NCI-H1105 treated with DMSO at 0.1 percent for 48 hours (cell line): ENCODE measurements around the gene TOP2B.
A peak's percentile ranks its signal among the peaks of the same experiment; 100 is the strongest.

Source experiments
- DNase-seq: peaks from one replicate; lab custom pipeline; 2025; lab: John Stamatoyannopoulos, UW

TOP2B gene, protein sequence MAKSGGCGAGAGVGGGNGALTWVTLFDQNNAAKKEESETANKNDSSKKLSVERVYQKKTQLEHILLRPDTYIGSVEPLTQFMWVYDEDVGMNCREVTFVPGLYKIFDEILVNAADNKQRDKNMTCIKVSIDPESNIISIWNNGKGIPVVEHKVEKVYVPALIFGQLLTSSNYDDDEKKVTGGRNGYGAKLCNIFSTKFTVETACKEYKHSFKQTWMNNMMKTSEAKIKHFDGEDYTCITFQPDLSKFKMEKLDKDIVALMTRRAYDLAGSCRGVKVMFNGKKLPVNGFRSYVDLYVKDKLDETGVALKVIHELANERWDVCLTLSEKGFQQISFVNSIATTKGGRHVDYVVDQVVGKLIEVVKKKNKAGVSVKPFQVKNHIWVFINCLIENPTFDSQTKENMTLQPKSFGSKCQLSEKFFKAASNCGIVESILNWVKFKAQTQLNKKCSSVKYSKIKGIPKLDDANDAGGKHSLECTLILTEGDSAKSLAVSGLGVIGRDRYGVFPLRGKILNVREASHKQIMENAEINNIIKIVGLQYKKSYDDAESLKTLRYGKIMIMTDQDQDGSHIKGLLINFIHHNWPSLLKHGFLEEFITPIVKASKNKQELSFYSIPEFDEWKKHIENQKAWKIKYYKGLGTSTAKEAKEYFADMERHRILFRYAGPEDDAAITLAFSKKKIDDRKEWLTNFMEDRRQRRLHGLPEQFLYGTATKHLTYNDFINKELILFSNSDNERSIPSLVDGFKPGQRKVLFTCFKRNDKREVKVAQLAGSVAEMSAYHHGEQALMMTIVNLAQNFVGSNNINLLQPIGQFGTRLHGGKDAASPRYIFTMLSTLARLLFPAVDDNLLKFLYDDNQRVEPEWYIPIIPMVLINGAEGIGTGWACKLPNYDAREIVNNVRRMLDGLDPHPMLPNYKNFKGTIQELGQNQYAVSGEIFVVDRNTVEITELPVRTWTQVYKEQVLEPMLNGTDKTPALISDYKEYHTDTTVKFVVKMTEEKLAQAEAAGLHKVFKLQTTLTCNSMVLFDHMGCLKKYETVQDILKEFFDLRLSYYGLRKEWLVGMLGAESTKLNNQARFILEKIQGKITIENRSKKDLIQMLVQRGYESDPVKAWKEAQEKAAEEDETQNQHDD (N-terminal part only)

DNA sequence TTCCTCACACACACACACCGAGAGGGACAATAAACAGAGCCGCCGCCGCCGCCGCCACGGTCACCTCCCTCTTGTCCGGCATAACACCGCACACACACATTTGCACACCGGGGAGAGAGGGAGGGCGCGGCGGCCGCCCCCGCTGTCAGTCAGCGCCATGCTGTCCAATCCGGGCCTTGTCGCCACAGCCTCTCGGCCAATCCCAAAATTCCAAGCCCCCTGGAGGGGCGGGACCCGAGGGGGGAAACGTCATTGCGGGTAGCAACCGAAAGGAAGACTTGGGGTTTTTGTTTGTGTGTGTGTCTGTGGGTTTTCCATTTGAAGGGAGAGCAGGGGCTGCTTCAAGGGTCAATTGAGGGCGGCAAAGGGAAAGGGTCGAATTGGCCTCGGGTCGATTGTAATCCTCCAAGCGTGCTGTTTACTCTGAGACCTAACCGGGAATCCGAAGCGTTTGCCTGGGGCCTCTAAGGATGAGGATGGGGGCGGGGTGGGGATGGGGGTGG is at the start of gene TOP2B:
Gene TOP2B (minus strand): TSS at position 96 of the 503 bp plus-strand sequence. CDS start 610 bp downstream, outside the sequence.
- DNase-seq, result peak; percentile 82

DNA sequence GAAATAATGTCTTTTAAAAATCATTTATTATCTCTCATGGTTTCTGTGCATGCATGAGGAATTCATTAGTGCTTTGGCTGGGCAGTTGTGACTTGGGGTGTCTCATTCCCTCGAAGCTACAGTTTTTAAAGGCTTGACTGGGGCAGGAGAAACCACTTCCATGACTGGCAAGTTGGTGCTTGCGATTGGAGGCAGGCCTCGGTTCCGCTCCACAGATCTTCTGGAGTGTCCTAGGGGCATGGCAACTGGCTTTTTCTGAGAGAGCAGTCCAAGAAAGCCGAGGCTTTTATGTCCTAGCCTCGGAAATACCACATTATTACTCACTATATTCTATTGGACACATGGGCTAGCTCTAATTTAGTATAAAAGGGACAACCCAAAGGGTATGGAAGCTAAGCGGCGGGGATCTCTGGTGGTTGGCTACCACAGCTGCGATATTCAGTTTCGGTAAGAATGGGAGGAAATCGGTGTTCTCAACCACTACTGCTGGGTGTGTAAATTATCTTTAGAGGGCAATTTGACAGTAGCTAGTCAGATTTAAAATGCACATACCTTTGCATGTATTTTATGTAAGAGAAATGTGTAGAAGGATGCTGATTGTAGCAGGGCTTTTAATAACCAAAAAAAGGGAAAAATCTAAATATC is 48.8 kb upstream of the TOP2B start:
- DNase-seq, result no peak

DNA sequence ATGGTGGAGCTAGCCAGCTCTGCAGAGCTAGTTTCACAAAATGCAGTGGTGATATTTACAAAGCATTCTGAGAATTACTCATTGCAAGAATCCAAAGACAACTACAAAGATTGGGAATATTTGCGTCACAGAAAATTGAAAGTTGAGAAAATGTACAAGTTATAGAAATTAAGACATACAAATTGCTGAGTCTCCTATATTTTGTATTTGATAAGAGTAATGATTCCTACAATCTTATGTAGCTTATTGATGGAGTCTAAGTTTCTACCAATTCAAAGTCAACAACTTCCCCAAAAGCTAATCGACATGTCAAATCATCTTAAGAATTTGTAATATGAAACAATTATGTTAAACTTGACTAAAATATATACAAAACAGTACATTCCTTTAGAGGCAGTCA is 46.4 kb upstream of the TOP2B start:
- DNase-seq, result no peak

DNA sequence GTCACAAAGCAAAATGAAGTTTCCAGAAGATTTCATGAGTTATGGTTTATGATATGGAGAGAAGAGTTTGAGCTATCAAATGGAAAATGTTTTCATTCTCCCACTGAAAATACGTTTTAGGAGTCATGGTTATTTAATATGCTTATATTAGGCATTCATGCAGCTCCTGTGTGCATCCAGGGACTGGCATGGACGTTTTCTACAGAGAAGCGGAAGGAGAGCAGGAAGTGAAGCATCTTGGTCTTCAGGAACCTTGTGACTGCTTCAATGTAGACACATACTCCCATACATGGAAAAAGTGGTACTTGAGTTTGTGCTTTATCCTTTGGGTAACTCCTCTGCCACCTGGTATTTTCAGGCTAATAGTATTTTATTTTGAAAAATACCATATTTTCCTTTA is 43.3 kb upstream of the TOP2B start:
- no peak for DNase-seq

DNA sequence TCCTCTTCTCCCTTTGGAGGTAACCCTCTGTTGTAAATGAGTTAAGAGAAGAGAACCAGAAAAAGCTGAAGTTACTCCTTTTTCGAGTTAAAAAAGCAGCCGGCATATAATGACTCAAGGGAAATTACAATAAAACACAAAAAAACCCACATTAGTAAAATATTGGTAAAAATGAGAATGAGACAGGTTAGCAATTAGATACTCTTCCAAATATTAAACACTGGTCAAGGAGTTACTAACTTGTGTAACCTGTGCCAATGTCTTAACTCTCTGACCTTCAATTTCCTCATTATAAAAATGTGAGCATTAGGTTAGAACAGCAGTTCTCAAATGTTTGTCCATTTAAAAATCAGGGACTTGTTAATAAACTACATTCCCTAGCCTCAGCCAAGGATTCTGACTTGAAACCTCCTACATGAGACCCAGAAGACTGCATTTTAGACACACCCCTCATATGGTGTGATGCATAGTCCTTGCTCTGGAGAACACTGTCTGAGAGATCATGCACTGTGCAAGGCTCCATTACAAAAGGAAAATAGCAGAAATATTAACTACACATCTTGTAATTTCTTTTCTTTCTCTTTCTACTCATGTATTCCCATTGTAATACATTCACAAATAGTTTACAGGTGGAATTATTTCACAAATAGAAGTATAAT is 42.7 kb upstream of the TOP2B start:
- DNase-seq, result no peak

DNA sequence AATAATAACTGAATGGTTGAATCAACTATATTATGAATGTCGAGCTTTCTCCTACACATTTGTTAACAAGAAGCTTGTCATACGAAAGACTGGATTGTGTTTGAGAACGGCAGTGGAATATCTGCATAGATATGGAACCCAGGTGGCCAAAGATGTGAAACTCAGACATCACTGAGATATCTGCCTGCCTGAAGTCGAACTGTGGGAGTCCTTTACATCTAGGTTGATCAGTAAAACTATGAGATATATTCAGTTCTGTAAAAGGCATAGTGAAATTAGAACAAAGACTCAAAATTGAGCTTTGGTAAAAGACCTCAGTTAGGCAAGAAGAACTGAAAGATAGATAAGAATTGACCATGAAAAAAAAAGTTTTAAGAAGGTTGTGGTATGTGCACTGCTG is 41.5 kb upstream of the TOP2B start:
- DNase-seq, result no peak

DNA sequence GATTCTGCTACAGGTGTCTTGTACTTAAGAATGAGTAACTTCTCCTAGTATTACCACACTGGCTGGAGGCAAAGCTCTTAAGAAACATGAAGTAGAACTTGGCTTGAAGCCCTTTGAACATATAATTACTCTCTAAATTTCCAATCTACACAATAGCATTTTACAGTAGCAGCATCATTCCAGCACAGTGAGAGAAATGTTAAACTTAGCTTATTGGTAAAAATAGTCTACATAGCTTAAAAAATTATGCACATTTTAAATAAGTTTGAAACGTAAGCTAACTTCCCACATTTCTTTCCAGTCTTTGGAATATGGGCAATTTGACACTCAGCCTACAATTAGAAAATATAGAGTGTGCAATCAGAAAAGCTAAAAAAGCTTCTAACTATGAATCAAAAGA is 32.8 kb upstream of the TOP2B start:
- no peak for DNase-seq

DNA sequence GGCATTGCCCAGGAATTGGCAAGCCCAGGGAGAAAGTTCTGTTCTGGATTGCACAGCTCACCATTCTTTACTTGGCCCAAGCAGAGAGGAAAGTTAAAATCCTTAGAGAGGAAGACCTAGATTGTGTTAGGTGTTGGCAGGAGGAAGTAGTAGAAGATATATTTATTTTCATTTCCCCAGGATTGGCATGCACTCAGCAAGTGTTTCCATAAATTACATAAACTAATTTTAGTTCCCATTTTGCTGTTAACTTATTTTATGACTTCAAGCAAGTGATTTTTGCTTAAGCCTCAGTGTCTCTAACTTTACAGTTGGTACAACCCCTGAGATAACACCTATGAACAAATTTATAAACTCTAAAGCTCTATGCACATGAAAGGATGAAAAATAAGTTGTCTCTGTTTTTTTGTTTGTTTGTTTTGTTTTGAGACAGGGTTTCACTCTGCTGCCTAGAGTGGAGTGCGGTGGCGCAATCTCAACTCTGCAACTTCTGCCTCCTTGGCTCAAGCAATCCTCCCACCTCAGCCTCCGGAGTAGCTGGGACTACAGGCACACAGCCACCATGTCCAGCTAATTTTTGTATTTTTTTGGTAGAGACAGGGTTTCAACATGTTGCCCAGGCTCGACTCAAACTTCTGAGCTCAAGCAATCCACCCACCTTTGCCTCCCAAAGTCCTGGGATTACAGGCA is 31.2 kb upstream of the TOP2B start:
- DNase-seq, result no peak

DNA sequence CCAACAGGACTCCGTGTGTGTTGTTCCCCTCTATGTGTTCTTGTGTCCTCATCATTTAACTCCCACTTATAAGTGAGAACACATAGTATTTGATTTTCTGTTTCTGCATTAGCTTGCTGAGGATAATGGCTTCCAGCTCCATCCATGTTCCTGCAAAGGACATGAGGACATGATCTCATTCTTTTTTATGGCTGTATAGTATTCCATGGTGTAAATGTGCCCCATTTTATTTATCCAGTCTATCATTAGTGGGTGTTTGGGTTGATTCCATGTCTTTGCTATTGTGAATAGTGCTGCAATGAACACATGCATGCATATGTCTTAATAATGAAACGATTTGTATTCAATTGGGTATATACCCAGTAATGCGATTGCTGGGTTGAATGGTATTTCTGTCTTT is 28.5 kb upstream of the TOP2B start:
- DNase-seq, result no peak

DNA sequence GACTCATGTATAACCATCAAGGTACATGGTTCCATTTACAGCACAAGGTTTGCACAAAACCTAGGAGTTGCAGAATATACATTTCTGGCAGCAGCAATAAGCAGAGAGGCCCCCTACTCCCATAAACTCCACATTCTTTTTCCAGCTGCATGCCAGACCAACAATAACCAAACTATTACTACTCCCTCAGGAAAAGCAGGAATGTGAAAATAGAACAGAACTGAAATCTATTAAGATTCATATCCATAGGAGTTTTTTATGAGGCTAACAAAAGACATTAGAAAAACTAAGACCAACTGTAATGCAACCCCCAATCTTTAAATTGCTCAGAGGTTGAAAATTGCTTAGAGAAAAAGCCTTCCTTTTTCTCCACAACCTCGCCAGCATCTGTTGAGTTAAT is 27.6 kb upstream of the TOP2B start:
- DNase-seq, result no peak

DNA sequence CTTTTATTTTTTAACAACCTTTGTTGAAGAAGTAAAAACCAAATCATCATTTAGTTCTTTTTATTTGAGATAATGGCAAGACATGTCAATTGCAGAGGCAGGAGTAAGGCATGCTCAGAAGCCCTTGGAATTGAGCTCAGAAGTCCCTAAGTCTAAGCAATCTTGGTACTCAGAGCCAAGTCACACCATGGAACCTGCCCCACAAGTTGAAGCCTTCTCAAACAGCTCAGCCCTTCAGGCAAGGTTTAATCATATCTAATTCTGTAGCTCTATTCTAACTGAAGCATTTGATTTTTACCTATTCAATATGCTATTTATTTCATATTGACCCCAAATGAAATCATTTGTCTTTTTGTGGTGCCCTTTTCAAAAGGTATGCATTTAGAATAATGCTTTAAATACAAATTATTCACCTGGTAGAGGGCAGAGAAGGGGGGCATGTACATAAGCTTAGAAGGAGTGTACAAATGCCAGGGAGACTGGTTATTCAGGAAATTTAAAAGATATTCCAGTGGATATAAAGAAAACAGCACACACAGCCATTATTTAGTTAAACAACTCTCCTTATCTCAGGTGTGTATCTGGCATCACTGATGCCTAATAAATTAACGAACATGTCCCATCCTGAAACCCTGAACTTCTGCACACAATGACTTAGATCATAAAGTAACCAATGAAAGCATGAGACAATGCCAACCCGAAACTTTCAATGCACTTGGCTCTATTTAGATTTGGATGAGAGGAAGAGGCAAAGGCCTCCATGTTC is 26.2 kb upstream of the TOP2B start:
- DNase-seq, result no peak

DNA sequence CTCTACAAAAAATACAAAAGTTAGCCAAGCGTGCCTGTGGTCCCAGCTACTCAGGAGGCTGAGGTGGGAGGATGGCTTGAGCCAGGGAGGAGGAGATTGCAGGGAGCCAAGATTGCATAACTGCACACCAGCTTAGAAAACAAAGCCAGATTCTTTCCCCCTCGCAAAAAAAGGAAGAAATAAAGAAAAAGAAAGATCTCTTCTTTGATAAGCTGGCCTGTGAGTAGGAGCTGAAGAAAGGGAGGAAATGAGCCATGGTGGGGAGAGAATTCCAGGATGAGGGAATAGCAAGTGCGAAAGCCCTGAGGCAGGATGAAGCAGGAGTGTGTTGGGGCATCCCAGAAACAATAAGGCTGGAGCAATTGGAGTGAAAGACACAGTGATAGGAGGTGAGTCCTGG is 24.5 kb upstream of the TOP2B start:
- no peak for DNase-seq

DNA sequence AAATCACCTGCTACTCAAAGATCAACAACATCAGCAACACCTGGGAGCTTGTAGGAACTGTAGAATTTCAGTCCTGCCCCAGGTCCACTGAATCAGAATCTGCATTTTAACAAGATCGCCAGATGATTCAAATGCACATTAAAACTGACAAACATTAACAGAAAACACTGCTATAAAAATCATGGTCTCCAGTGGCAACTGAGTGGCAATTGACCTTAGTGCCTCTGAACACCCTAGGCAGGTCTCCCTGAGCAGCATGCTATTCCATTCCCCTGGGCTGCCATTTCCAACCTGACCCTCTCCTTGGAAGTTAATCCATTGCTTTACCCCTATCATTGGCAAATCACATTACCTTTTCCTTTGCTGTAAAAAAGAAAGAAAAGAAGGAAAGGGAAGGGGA is 23.0 kb upstream of the TOP2B start:
- DNase-seq, result no peak

DNA sequence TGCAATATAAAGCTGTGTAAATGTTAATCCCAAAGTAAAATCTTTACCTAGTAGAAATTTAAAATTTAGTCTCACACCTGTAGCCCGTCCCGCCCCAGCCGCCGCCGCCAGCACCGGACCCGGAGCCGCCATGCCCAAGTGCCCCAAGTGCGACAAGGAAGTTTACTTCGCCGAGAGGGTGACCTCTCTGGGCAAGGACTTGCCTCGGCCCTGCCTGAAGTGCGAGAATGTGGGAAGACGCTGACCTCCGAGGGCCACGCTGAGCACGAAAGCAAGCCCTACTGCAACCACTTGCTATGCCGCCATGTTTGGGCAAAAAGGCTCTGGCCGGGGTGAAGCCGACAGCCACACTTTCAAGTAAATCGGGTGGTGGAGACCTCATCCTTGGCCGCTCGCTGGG is 22.1 kb upstream of the TOP2B start:
- DNase-seq, result no peak

DNA sequence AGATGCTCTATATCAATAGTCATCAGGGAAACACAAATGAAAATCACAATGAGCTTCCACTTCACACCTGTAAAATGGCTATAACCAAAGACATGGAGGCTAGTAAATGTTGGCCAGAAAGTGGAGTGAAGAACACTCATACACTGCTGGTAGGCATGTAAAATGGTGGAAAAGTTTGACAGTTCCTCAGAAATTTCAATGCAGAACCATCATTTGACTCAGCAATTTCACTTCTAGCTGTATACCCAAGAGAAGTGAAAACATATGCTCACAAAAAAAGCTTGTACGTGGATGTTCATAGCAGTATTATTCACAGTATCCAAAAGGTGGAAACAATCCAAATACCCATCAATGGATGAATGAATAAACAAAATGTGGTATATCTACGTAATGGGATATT is 19.2 kb upstream of the TOP2B start:
- no peak for DNase-seq

DNA sequence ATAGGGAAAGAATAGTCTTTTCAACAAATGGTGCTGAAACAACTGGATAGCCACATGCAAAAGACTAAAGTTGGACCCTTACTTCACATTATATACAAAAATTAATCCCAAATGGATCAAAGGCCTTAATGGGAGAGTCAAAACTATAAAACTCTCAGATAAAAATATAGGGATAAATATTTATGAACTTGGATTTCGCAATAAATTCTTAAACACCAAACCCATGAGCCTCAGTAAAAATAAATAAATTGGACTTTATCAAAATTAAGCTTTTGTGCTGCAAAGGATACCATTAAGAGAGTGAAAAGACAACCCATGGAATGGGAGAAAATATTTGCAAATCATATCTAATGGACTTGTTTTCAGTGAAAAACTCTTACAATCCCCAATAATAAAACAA is 18.7 kb upstream of the TOP2B start:
- no peak for DNase-seq

DNA sequence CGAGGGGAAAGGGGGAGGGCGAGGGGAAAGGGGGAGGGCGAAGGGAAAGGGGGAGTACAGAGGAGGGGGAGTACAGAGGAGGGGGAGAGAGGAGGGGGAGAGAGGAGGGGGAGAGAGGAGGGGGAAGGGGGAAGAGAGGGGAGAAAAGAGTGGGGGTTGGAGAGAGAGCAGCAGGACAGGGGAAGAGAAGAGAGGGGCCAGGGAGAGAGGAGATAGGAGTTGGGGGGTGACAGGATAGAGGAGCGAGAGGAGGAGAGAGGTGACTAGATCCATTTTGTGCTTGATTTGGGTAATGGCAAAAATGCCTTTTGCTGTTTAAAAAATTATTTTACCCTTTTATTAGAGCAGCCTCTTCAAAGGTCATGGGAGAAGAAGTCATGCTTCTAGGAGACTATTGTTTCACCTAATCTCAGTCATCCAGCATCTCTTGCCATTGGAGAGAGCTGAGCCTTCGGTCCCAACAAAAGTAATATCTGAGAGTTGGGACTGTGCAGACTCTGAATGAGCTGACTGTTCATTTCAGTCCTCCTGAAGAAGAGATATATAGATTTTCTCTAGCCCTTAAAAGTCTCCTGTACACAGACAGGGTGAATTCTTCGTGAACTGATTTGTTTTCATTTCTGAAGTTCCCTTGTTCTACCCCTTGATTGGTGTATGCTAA is 15.1 kb upstream of the TOP2B start:
- no peak for DNase-seq

DNA sequence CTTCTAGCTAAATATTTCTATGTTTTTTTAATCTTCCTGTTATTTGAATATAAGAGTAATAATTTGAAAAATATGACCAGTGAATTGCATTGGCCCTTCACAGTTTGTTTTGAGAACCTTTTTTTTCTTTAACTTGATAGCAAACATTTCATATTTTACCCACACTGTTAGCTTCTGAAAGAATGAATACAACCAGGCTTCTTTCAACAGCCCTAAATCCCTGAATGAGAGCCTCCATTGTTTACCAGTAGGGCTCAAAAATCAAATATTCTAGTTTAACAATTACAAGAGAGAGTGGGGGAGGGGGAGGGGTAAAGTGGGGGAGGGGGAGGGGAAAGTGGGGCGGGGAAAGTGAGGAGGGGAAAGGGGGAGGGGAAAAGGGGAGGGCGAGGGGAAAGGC is 14.5 kb upstream of the TOP2B start:
- DNase-seq, result no peak

DNA sequence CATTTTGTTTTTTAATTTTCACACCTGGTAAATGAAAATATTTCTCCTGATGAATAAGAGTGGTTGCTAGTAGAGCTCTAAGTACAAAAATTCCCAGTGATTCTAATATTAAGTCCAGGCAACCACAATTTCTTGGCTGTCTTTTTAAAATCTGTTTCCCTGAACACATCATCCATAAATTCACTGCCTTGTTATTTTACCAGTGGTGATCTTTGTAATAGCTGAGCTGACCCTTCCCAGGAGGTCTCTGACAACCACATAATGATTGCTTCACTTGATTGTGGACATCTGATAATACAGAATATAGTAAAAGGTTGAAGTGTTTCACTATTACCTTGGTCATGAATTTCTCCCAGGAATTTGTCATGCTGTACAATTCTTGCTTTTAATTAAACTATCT is 13.9 kb upstream of the TOP2B start:
- no peak for DNase-seq

DNA sequence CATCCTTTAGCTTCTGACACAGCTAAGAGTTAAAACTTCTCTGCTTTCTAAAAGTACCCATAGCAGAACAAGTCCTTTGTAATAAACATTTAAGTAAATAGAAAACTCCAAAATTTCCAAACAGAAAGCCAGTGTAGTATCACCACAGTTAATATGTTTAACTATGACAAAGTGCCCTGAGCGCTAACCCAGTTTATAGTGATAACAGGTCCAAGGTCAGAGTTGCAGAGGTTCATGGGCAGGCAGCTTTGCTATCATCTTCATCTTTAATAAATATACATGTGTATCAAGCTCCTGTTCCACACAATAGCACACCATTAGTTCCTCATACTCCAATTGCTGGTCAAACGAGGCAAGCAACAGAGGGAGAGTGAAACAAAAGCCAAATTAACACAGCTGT is 12.4 kb upstream of the TOP2B start:
- no peak for DNase-seq
